HG02588 (cell line): ENCODE data around the gene NSD1.

Experiments used
- ATAC-seq: cut with Tn5 transposase; IDR thresholded peaks from one replicate; pipeline ENCODE4 v1.9.1; 2021; ENCODE audit warnings: mild to moderate bottlenecking, moderate library complexity; ENCODE audit not compliant: unreplicated experiment

The NSD1 gene, protein sequence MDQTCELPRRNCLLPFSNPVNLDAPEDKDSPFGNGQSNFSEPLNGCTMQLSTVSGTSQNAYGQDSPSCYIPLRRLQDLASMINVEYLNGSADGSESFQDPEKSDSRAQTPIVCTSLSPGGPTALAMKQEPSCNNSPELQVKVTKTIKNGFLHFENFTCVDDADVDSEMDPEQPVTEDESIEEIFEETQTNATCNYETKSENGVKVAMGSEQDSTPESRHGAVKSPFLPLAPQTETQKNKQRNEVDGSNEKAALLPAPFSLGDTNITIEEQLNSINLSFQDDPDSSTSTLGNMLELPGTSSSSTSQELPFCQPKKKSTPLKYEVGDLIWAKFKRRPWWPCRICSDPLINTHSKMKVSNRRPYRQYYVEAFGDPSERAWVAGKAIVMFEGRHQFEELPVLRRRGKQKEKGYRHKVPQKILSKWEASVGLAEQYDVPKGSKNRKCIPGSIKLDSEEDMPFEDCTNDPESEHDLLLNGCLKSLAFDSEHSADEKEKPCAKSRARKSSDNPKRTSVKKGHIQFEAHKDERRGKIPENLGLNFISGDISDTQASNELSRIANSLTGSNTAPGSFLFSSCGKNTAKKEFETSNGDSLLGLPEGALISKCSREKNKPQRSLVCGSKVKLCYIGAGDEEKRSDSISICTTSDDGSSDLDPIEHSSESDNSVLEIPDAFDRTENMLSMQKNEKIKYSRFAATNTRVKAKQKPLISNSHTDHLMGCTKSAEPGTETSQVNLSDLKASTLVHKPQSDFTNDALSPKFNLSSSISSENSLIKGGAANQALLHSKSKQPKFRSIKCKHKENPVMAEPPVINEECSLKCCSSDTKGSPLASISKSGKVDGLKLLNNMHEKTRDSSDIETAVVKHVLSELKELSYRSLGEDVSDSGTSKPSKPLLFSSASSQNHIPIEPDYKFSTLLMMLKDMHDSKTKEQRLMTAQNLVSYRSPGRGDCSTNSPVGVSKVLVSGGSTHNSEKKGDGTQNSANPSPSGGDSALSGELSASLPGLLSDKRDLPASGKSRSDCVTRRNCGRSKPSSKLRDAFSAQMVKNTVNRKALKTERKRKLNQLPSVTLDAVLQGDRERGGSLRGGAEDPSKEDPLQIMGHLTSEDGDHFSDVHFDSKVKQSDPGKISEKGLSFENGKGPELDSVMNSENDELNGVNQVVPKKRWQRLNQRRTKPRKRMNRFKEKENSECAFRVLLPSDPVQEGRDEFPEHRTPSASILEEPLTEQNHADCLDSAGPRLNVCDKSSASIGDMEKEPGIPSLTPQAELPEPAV (N-terminal part only)

DNA sequence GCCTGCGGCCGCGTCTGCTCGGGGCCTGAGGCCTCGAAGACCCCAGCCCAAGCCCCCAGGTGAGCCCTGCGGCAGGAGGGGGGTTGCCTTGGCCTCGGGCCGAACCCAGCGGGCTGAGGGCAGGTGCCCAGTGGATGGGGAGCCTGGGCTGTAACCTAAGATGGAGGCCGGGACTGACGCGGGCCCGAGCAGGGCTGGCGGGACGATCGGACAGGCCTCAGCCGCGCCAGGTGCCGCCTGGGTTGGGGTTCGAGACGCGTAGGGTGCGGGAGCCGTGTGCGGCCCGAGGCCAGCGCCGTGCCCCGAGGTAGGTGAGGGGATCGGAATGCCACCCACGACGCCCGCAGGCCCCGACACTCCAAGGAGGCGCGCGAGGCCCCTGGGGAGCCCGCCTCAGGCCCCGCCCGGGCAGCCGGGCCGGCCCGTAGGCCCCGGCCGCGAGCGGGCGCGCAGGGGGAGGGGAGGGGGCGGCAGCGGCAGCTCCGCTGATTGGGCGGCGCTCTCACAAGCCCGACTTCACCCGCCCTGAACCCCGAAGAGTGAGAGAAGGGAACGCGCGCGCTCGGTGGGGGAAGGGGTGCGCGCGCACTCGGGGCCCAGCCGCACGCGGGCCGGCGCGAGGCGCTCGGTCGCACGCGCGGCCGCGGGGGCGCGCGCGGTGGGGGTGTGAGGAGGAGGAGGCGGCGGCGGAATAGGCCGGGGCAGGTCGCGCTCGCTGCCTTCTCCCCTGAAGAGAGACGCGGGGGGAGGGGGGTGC, at the start of gene NSD1:
Gene NSD1 (plus strand): TSS at position 678 of the 757 bp plus-strand sequence. CDS start 1,331 bp downstream, outside the sequence.
- ATAC-seq, result peak; percentile 52

DNA sequence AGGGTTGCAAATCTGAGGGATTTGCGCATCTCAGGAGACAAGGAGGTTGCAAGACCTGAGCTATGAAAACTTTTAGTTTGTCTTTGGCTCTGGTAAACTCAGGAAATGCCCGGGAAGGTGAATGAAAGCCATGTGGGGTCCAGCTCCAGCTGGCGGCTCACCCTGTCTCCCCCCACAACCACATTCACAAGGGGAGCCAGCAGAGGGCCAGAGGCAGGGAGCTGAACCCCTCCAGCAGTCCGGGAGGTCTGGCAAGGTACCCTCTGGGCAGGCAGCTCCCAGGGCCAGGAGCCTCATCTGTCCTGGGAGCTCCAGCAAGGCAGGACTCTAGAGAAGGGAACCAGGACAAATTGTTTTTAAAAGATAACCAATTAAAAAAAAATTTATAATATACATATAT, 49.4 kb upstream of the NSD1 start:
- ATAC-seq, result no peak

DNA sequence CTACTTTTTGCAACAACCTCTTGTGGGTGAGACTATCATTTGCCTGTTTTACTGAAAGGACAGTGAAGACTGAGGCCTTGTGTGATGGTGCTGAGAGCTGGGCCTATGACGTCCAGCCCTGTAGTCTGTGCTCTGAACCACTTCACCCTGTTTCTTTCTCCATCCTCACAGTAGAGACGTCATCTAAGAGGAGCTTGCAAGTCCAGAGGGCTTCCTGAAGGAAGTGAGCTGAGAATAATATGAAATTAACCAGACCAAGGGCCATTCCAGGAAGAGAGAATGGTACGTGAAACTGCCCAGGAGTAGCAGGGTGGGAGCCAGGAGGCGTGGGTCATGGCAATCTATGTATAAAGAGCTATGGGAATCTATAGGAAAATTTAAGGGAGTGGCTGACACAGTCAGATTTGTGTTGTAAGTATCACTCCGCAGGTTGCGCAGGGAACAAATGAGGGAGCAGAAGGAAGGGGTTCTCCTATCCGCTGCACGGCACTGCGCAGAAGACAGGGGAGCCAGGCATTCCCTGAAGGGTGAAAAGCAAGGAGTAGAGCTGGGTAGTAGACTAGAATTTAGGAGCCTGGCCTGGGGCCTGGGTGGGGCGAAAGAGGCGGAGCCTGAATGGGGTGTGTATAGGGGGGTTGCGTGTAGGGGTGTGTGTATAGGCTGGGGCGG, 47.5 kb upstream of the NSD1 start:
- no peak for ATAC-seq

DNA sequence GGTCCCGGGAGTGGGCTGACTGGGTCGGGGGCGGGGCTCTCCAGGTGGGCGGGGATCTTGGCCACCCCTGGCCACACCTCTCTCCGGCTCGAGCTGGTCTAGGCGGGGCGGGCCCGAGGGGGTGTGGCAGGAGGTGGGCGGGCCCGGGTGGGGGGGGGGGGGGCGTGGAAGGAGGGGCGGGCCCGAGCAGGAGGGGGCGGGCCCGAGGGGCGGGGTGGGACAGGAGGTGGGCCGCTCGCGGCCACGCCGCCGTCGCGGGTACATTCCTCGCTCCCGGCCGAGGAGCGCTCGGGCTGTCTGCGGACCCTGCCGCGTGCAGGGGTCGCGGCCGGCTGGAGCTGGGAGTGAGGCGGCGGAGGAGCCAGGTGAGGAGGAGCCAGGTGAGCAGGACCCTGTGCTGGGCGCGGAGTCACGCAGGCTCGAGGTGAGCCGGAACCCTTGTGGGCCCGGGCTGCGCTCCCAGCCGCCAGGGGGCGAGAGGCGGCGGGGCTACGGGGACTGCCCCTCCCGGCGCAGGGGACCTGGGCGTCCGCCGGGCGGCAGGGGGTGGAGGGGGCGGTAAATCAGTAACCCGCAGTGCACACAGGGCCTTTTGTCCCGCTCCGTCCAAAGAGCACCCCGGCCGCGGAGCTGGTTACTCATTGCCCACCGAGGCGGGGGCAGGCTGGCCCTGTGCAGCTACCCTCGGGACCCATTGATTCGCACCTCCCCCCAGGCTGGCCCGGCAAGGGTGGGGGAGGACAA, 46.7 kb upstream of the NSD1 start, which contains the start of gene FGFR4:
Gene FGFR4 (plus strand): TSS at position 262 of the 744 bp plus-strand sequence. CDS start 2,688 bp downstream, outside the sequence.
- peak; percentile 58 for ATAC-seq

DNA sequence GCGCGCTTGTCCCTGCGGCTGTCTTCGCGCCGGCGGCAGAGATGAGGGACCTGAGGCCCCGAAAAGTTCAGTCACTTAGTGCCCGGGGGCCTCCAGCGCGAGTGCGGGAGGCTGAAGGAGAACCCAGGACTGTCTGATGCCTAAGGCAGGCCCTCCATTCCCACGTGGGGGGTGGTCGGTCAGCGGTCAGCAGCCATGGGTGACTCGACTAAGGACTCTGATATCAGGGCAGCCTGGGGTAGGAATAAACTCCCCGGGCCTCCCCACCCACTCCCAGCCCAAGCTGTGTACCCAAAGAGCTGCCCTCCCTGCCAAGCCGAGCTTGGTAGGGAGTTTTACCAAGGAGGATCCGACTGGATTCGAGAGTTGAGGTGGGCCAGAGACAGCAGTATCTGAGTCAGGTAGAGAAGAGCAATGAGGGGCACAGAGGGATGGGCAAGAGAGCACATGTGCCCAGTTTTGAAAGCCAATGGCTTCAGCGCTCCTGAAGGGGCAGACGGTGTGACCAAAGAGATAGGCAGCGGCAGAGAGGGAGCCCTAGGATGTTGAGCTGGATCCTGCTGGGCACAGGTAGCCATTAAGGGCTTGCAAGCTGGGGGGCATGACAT, 46.1 kb upstream of the NSD1 start:
- ATAC-seq, result no peak

DNA sequence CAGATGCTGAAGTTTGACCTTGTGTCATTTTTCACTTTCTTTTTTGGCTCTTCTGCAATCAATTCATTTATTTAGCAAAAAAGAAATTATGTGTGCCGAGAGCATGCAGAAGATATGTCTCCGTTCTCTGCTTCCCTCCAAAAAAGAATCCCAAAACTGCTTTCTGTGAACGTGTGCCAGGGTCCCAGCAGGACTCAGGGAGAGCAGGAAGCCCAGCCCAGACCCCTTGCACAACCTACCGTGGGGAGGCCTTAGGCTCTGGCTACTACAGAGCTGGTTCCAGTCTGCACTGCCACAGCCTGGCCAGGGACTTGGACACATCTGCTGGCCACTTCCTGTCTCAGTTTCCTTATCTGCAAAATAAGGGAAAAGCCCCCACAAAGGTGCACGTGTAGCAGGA, 44.4 kb upstream of the NSD1 start:
- ATAC-seq, result no peak

DNA sequence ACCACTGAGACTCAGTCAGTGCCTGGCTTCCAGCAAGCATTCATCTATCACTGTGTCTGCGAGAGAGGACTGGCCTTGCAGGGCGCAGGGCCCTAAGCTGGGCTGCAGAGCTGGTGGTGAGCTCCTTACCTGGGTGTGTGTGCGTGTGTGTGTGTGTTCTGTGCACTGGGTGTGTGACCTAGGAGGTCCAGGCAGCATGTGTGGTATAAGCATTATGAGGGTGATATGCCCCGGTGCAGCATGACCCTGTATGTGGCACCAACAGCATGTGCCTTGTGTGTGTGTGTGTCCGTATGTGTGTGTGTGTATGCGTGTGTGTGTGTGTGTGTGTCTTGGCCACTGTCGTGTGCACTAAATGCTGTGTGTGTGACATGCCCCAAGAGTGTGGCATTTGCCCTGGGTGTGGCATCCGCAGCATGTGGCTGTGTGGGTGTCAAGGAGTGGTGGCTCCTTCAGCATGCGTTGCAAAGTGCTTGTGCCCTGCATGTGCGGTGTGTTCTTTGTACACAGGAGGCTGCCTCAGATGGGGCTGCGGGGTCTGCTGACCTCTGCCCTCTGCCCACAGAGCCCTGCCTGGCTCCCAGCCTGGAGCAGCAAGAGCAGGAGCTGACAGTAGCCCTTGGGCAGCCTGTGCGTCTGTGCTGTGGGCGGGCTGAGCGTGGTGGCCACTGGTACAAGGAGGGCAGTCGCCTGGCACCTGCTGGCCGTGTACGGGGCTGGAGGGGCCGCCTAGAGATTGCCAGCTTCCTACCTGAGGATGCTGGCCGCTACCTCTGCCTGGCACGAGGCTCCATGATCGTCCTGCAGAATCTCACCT, 43.5 kb upstream of the NSD1 start:
- ATAC-seq, result no peak

DNA sequence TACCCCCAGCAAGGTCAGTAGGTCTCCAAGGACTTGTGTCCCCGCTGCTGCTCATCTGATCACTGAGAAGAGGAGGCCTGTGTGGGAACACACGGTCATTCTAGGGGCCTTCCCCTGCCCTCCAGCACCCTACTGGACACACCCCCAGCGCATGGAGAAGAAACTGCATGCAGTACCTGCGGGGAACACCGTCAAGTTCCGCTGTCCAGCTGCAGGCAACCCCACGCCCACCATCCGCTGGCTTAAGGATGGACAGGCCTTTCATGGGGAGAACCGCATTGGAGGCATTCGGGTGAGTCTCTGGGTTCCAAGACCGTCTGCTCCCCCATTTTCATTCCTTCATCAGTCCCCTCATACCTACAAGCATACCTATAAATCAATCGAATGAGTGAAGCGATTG, 42.8 kb upstream of the NSD1 start:
- ATAC-seq, result no peak

DNA sequence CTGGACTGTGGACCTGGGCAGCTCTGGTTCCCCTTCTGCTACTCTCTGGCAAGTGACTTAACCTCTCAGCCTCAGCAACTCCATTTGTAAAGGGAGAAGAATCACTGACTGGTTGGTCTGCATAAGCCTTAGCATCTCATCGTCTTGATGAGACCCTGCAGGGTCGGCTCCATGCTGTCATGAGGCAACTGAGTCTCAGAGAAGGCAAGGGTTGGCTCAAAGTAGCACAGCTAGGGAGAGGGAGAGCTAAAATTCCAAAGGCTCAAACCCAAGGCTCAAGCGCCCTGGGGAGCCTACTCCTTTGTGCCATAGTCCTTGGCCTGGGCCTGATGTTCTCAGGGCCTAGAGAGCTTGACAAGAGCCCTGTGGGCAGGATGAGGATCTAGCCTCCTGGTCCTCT, 42.3 kb upstream of the NSD1 start:
- ATAC-seq, result no peak

DNA sequence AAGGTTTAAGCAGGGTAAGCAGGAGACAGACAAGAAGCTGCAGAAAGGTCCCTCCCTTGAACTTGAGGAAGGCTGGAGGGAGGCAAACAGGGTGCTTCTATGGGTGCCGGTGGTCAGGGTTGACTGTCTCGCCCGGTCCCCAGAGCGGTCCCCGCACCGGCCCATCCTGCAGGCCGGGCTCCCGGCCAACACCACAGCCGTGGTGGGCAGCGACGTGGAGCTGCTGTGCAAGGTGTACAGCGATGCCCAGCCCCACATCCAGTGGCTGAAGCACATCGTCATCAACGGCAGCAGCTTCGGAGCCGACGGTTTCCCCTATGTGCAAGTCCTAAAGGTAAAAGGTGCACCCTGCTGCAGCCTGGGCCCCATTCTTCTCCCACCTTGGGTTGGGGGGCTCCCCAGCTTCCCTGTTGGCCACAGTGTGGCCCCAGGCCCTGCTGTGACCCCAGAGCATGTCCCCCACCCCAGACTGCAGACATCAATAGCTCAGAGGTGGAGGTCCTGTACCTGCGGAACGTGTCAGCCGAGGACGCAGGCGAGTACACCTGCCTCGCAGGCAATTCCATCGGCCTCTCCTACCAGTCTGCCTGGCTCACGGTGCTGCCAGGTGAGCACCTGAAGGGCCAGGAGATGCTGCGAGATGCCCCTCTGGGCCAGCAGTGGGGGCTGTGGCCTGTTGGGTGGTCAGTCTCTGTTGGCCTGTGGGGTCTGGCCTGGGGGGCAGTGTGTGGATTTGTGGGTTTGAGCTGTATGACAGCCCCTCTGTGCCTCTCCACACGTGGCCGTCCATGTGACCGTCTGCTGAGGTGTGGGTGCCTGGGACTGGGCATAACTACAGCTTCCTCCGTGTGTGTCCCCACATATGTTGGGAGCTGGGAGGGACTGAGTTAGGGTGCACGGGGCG, 41.1 kb upstream of the NSD1 start:
- no peak for ATAC-seq

DNA sequence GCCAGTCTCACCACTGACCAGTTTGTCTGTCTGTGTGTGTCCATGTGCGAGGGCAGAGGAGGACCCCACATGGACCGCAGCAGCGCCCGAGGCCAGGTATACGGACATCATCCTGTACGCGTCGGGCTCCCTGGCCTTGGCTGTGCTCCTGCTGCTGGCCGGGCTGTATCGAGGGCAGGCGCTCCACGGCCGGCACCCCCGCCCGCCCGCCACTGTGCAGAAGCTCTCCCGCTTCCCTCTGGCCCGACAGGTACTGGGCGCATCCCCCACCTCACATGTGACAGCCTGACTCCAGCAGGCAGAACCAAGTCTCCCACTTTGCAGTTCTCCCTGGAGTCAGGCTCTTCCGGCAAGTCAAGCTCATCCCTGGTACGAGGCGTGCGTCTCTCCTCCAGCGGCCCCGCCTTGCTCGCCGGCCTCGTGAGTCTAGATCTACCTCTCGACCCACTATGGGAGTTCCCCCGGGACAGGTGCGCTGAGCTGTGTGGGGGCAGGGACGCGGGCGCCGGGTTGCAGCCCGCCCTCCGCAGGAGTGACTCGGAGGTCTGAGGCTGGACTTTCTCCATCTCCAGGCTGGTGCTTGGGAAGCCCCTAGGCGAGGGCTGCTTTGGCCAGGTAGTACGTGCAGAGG, 40.4 kb upstream of the NSD1 start:
- ATAC-seq, result no peak

DNA sequence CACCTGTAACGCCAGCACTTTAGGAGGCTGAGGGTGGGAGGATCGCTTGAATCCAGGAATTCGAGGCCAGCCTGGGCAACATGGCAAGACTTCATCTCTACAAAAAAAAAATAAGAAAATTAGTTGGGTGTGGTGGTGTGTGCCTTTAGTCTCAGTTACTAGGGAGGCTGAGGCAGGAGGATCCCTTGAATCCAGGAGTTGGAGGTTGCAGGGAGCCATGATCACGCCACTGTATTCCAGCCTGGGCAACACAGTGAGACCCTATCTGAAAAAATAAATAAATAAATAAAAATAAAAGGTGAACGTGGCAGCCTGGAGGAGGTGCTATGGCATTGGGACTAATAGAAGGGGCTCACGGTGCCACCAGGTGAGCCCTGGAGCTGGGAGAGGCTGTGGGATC, 39.8 kb upstream of the NSD1 start:
- ATAC-seq, result no peak

DNA sequence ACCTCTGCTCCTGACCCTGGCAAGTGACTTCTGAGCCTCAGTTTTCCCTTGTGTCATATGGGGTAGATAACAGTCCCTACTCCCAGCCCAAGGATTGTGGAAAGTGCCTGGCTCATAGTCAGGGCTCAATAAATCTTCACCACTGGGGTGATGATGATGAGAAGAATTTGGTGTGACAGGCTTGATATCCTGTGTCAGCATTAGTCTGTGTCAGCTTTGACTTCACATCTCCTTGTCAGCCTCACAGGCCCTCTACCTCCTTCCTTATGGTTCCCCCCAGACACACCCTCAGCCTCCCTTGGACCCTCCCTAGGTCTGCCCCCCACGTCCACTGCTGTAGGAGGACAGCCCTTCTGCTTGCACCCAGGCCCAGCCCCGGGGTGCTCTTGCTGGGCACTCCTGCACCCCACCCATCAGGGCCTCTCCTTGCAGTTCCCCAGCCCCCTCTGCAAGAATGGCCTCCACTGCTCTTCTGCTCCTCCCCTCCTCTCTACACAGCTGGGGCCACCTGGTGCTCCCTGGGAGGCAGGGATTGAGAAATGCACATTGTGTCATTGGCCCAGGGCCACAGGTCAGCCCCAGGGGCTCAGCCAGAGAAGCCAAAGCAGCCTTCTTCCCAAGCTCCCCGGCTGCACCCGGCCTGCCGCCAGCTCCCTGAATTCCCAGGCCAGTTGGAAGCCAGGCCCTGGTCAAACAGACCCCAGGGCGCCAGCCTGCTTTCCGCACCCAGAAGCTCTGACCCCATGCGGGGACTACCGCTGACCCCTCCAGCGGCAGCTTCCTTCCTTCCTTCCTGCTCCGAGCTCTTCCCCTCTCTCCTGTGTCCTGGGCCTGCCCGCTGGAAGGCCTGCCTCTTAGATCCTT, 39.1 kb upstream of the NSD1 start:
- no peak for ATAC-seq

DNA sequence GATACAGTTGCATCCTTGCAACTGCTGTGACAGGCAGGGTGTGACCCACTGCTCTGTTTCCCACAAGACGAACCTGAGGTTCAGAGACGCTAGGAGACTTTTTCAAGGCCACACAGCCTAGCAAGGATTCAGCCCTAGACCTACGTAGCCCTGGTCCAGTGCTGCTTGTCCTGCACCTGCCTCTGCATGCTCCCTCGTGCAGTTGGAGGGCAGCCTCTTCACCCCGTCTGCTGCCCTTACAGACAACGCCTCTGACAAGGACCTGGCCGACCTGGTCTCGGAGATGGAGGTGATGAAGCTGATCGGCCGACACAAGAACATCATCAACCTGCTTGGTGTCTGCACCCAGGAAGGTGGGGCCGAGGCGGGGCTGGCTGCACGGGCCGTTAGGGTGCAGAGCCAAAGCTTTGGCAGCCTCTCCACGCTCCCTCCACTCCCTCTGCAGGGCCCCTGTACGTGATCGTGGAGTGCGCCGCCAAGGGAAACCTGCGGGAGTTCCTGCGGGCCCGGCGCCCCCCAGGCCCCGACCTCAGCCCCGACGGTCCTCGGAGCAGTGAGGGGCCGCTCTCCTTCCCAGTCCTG, 38.4 kb upstream of the NSD1 start:
- no peak for ATAC-seq
